Neuronal stem cell (in vitro differentiated cells): Measurements from ENCODE around the gene DIO3.

Experiments used
- DNase-seq: peaks from one replicate; pipeline ENCODE4 v3.0.0-alpha.2; 2013; ENCODE audit warnings: low spot score
- H2AFZ ChIP-seq: one replicate; pipeline ENCODE4 v1.6.1; 2013; ENCODE audit warnings: mild to moderate bottlenecking, low read length, inconsistent platforms
- H2AK5ac ChIP-seq: 2 replicates; pipeline ENCODE4 v1.6.1; 2013; ENCODE audit warnings: low read depth, mild to moderate bottlenecking, inconsistent platforms, low read length, moderate library complexity, mixed read lengths
- H2BK120ac ChIP-seq: 2 replicates; pipeline ENCODE4 v1.6.1; 2013; ENCODE audit warnings: low read depth, mild to moderate bottlenecking, inconsistent platforms, low read length, moderate library complexity, mixed read lengths
- H2BK12ac ChIP-seq: one replicate; pipeline ENCODE4 v1.6.1; 2013; ENCODE audit warnings: low read length, inconsistent platforms
- H2BK15ac ChIP-seq: 2 replicates; pipeline ENCODE4 v1.6.1; 2013; ENCODE audit warnings: mild to moderate bottlenecking, low read length, inconsistent platforms, mixed read lengths
- H2BK5ac ChIP-seq: one replicate; pipeline ENCODE4 v1.6.1; 2013; ENCODE audit warnings: inconsistent platforms, mild to moderate bottlenecking, low read length, moderate library complexity
- H3K14ac ChIP-seq: one replicate; pipeline ENCODE4 v1.6.1; 2013; ENCODE audit warnings: low read length, inconsistent platforms
- H3K18ac ChIP-seq: 2 replicates; pipeline ENCODE4 v1.6.1; 2013; ENCODE audit warnings: low read length, inconsistent platforms
- H3K23ac ChIP-seq: 2 replicates; pipeline ENCODE4 v1.6.1; 2013; ENCODE audit warnings: low read depth, mild to moderate bottlenecking, mixed read lengths, low read length, inconsistent platforms; ENCODE audit not compliant: poor library complexity
- H3K27ac ChIP-seq: replicated peaks from 3 replicates; pipeline ENCODE4 v1.5.1; 2013; ENCODE audit warnings: low read length, inconsistent platforms
- H3K27me3 ChIP-seq, 3 experiments: 2 replicates each; pipeline ENCODE4 v1.6.1; 2013; ENCODE audit warnings: low read length in 3 of 3, mild to moderate bottlenecking in 2 of 3, inconsistent platforms in 1 of 3, low read depth in 1 of 3, mixed read lengths in 1 of 3, moderate library complexity in 1 of 3; ENCODE audit not compliant: control insufficient read depth in 3 of 3, insufficient read depth in 3 of 3
- H3K36me3 ChIP-seq, 2 donors: replicated peaks in 1 of 2; 2 replicates each; pipeline ENCODE4 v1.6.1; 2013; ENCODE audit warnings: low read length in 2 of 2; ENCODE audit not compliant: control insufficient read depth in 2 of 2, insufficient read depth in 2 of 2
- H3K4ac ChIP-seq: 2 replicates; pipeline ENCODE4 v1.6.1; 2013; ENCODE audit warnings: inconsistent platforms, mild to moderate bottlenecking, low read length, moderate library complexity
- H3K4me1 ChIP-seq, 2 donors: 1 replicate in 1 of 2; 2 replicates in 1 of 2; pipeline ENCODE4 v1.6.1; 2013; ENCODE audit warnings: low read length in 2 of 2, low read depth in 1 of 2; ENCODE audit not compliant: control insufficient read depth in 2 of 2, insufficient read depth in 1 of 2
- H3K4me2 ChIP-seq: one replicate; pipeline ENCODE4 v1.6.1; 2013; ENCODE audit warnings: mild to moderate bottlenecking, low read length, inconsistent platforms; ENCODE audit not compliant: insufficient read depth, poor library complexity, severe bottlenecking
- H3K4me3 ChIP-seq, 2 donors: 2 replicates each; pipeline ENCODE4 v1.5.1; 2013; ENCODE audit warnings: low read length in 2 of 2, mild to moderate bottlenecking in 2 of 2, inconsistent platforms in 1 of 2, moderate library complexity in 1 of 2
- H3K79me1 ChIP-seq: one replicate; pipeline ENCODE4 v1.6.1; 2013; ENCODE audit warnings: low read depth, mild to moderate bottlenecking, inconsistent platforms, low read length, moderate library complexity
- H3K9ac ChIP-seq: one replicate; pipeline ENCODE4 v1.6.1; 2013; ENCODE audit warnings: mild to moderate bottlenecking, low read depth, low read length, inconsistent platforms; ENCODE audit not compliant: poor library complexity
- H3K9me3 ChIP-seq, 2 donors: replicated peaks in 1 of 2; 2 replicates each; pipeline versions ENCODE3 to v1.6.1; 2013; ENCODE audit warnings: low read length in 2 of 2, mild to moderate bottlenecking in 2 of 2, inconsistent platforms in 1 of 2, low read depth in 1 of 2, mixed read lengths in 1 of 2, moderate library complexity in 1 of 2; ENCODE audit not compliant: control insufficient read depth in 2 of 2, insufficient read depth in 1 of 2
- H4K8ac ChIP-seq: one replicate; pipeline ENCODE4 v1.6.1; 2013; ENCODE audit warnings: low read depth, mild to moderate bottlenecking, inconsistent platforms, low read length, moderate library complexity
- H4K91ac ChIP-seq: one replicate; pipeline ENCODE4 v1.6.1; 2013; ENCODE audit warnings: low read length, low read depth, mild to moderate bottlenecking, inconsistent platforms; ENCODE audit not compliant: poor library complexity
- WGBS, 2 donors: extraction: QIAGEN DNeasy Blood & Tissue Kit; methylation state at CpG; one replicate each; pipeline ENCODE4 v1.1.7; 2013; ENCODE audit warnings: missing lambda C conversion rate in 2 of 2, mixed read lengths in 1 of 2; ENCODE audit not compliant: insufficient read length in 2 of 2, insufficient replicate concordance in 1 of 2; ENCODE audit errors: extremely low coverage in 2 of 2; 5-methylcytosine and 5-hydroxymethylcytosine counted together

DIO3 gene

GRCh38 chr14:101593411-101594238 lies 32.3 kb downstream of the DIO3 start:
- Histone ChIP-seq H3K4me3 (no peak overlapping the region), H3K27me3 (no peaks in the 10 kb centered on the region), H3K9ac (no peak overlapping the region), H3K36me3 (no peaks in the 10 kb centered on the region), H3K79me1 (no peaks in the 10 kb centered on the region), H4K8ac (no peak overlapping the region), H3K14ac (no peak overlapping the region), H3K4me1 (no peaks in the 10 kb centered on the region), H2AFZ (no peak overlapping the region), H4K91ac (no peak overlapping the region), H2AK5ac (no peak overlapping the region), H2BK120ac (no peak overlapping the region), H2BK15ac (no peak overlapping the region), H3K4ac (no peak overlapping the region), H3K23ac (no peak overlapping the region), H3K4me2 (no peak overlapping the region), H2BK12ac (no peak overlapping the region), H3K9me3 (peaks cover 2 to 10% of the 10 kb centered on the region in 2 donors), H3K18ac (no peak overlapping the region), H2BK5ac (no peak overlapping the region), H3K27ac (no peak overlapping the region)
- WGBS, 2 donors = no CpG with 5 or more reads among the region's 7 CpGs
- no peak for DNase-seq

- Histone ChIP-seq H3K27me3 (no peaks in the 10 kb centered on the region), H2BK12ac (no peak overlapping the region), H2BK120ac (no peak overlapping the region), H3K4me2 (no peak overlapping the region), H3K18ac (no peak overlapping the region), H3K27ac (no peak overlapping the region), H3K4me1 (no peaks in the 10 kb centered on the region), H3K79me1 (no peaks in the 10 kb centered on the region), H3K9ac (no peak overlapping the region), H3K4ac (no peak overlapping the region), H2BK5ac (no peak overlapping the region), H3K9me3 (peaks cover 2 to 10% of the 10 kb centered on the region in 2 donors), H3K23ac (no peak overlapping the region), H2AFZ (no peak overlapping the region), H4K91ac (no peak overlapping the region), H2BK15ac (no peak overlapping the region), H3K36me3 (no peaks in the 10 kb centered on the region), H3K4me3 (no peak overlapping the region), H4K8ac (no peak overlapping the region), H2AK5ac (no peak overlapping the region), H3K14ac (no peak overlapping the region)
- no CpG with 5 or more reads among the region's 9 CpGs for WGBS, 2 donors
- DNase-seq = no peak
These were observed 33.3 kb downstream of the DIO3 start for GRCh38 chr14:101594511-101595148.

- Histone ChIP-seq H3K36me3 (no peaks in the 10 kb centered on the region), H3K9me3 (peaks cover 2 to 10% of the 10 kb centered on the region in 2 donors), H2AK5ac (no peak overlapping the region), H2BK120ac (no peak overlapping the region), H3K27ac (no peak overlapping the region), H3K79me1 (no peaks in the 10 kb centered on the region), H3K18ac (no peak overlapping the region), H3K14ac (no peak overlapping the region), H2AFZ (no peak overlapping the region), H3K23ac (no peak overlapping the region), H3K4ac (no peak overlapping the region), H3K9ac (no peak overlapping the region), H3K4me1 (no peaks in the 10 kb centered on the region), H2BK5ac (no peak overlapping the region), H3K4me3 (no peak overlapping the region), H3K4me2 (no peak overlapping the region), H4K91ac (no peak overlapping the region), H3K27me3 (peaks cover 0 to 3% (median 0%) of the 10 kb centered on the region in 3 experiments), H2BK15ac (no peak overlapping the region), H4K8ac (no peak overlapping the region), H2BK12ac (no peak overlapping the region)
- no peak for DNase-seq
- WGBS, 2 donors = no CpG with 5 or more reads among the region's 4 CpGs
These were observed 34.1 kb downstream of the DIO3 start for GRCh38 chr14:101595349-101595748.
